ENCODE measurements around the gene SYMPK. TPM values are rescaled to one million over a fixed set of nuclear protein-coding genes. Genes with fewer than 3 reads are reported as not detected.

The SYMPK gene
- total and polyA plus RNA-seq, 7 experiments from 2014 or later, result 9.9 to 110 (median 84.2) TPM

DNA sequence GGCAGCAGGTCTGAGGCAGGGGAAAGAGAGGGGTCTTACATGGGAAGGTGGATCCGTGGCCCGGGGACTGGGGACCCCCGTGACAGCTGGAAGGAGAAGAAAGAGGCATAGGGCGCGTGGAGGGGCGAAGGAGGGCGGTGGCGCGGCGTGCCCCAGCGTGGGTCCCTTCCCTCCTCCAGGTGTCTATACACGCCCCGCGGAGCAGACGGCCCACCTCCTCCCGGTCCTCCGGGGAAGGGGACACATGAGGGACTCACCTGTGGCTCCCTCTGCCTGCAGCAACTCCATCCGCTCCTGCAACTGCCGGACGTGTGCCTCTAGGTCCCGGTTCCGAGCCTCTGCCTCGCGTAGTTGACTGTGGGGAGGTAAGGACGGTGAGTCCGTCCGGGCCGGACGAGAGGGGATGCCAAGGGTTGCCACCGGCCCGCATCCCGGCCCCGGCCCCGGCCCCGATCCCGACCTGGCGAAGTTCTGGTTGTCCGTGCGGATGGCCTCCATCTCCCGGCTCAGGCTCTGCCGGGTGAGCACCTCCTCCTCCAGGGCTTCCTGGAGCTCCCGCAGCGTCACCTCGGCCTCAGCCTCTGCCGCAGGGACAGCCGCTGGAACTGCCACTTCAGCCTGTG, 91.5 kb downstream of the SYMPK start:
- H3K27ac ChIP-seq (ENCODE audit: low read depth, low read length), result no peak overlapping the region
- ChIA-PET POLR2A (interaction anchor here (2.8 kb wide), 1 partner anchor 54 kb away, joined by 10 read pairs; no protein-coding TSS in a partner anchor), CTCF (interaction anchor here (2.6 to 4.8 kb wide), 3 partner anchors 8 to 28 kb away, joined by 19 to 99 read pairs (median 28); no protein-coding TSS in a partner anchor)
- no peaks in the 10 kb centered on the region for H3K36me3 ChIP-seq (ENCODE audit: control insufficient read depth in 2 of 3, insufficient read depth in 3 of 3, low read length in 3 of 3)
- peak overlapping the region in 2 of 9 donors; percentile 56 to 66 for H3K27ac Mint-ChIP-seq
- ATAC-seq (no peak), DNase-seq (no peak)
- no peaks in the 10 kb centered on the region for H3K9me3 Mint-ChIP-seq
- H3K4me1 Mint-ChIP-seq, result peaks cover 0 to 16% (median 8%) of the 10 kb centered on the region in 7 donors
- no peaks in the 10 kb centered on the region for H3K9me3 ChIP-seq (ENCODE audit: control insufficient read depth in 2 of 3, low read length in 3 of 3)
- no peaks in the 10 kb centered on the region for H3K27me3 ChIP-seq (ENCODE audit: control insufficient read depth in 2 of 2, insufficient read depth in 2 of 2, low read length in 2 of 2)
- peaks cover 0 to 22% (median 0%) of the 10 kb centered on the region in 5 donors for H3K27me3 Mint-ChIP-seq
- peak overlapping the region in 9 of 10 donors; percentile 30 to 92 (median 52) for H3K4me3 Mint-ChIP-seq
- no peak overlapping the region for H3K4me3 ChIP-seq (ENCODE audit: low read length)
- intact Hi-C loops (cut with micrococcal nuclease), result loop anchor here in 1 of 2 donors (5.0 kb wide), 2 partner anchors 91 to 241 kb away; partner anchors contain the start of genes FOXA3 and SYMPK
- H3K36me3 Mint-ChIP-seq, result peaks cover 0 to under 1% (median 0%) of the 10 kb centered on the region in 5 donors
- peaks cover 9 to 13% of the 10 kb centered on the region in 2 donors for H3K4me1 ChIP-seq (ENCODE audit: control insufficient read depth in 2 of 2, insufficient read depth in 2 of 2, low read length in 2 of 2)

- H3K4me1 Mint-ChIP-seq, result peaks cover 0 to 16% (median 8%) of the 10 kb centered on the region in 7 donors
- H3K27ac Mint-ChIP-seq, result peak overlapping the region in 7 of 9 donors; percentile 43 to 93 (median 85)
- peak overlapping the region; percentile 81 to 92 (median 88) for H3K4me3 Mint-ChIP-seq
- Histone ChIP-seq H3K4me1 (ENCODE audit: control insufficient read depth in 2 of 2, insufficient read depth in 2 of 2, low read length in 2 of 2) (peaks cover 9 to 13% of the 10 kb centered on the region in 2 donors), H3K4me3 (ENCODE audit: low read length) (peak overlapping the region; percentile 95), H3K27me3 (ENCODE audit: control insufficient read depth in 2 of 2, insufficient read depth in 2 of 2, low read length in 2 of 2) (no peaks in the 10 kb centered on the region), H3K36me3 (ENCODE audit: control insufficient read depth in 2 of 3, insufficient read depth in 3 of 3, low read length in 3 of 3) (no peaks in the 10 kb centered on the region), H3K27ac (ENCODE audit: low read depth, low read length) (peak overlapping the region; percentile 64), H3K9me3 (ENCODE audit: control insufficient read depth in 2 of 3, low read length in 3 of 3) (no peaks in the 10 kb centered on the region)
- ATAC-seq, result peak; percentile 85
- H3K36me3 Mint-ChIP-seq, result no peaks in the 10 kb centered on the region
- ChIA-PET CTCF (interaction anchor here (0.7 to 4.8 kb wide), 8 partner anchors 9 to 241 kb away, joined by 3 to 99 read pairs (median 4); no protein-coding TSS in a partner anchor), POLR2A (interaction anchor here (0.9 to 2.8 kb wide), 7 partner anchors 8 to 79 kb away, joined by 3 to 20 read pairs (median 4); partner anchors contain the start of gene SNRPD2)
- H3K27me3 Mint-ChIP-seq, result peaks cover 0 to 28% (median 4%) of the 10 kb centered on the region in 5 donors
- peak; percentile 84 to 97 (median 93) for DNase-seq
- intact Hi-C loops (cut with micrococcal nuclease), result loop anchor here (1.0 to 5.0 kb wide), 13 partner anchors 9 to 246 kb away; partner anchors contain the start of genes DMWD (in 2 of the 2), SYMPK (in 2 of the 2), CCDC61 (in 1 of the 2) and FOXA3 (in 1 of the 2)
- H3K9me3 Mint-ChIP-seq, result no peaks in the 10 kb centered on the region
These were observed 92.5 kb downstream of the SYMPK start for GRCh38 chr19:45770192-45771101.

GRCh38 chr19:45769821-45770191, 93.1 kb downstream of the SYMPK start:
- Histone ChIP-seq H3K4me1 (ENCODE audit: control insufficient read depth in 2 of 2, insufficient read depth in 2 of 2, low read length in 2 of 2) (peaks cover 9 to 13% of the 10 kb centered on the region in 2 donors), H3K27me3 (ENCODE audit: control insufficient read depth in 2 of 2, insufficient read depth in 2 of 2, low read length in 2 of 2) (no peaks in the 10 kb centered on the region), H3K27ac (ENCODE audit: low read depth, low read length) (peak overlapping the region; percentile 64), H3K9me3 (ENCODE audit: control insufficient read depth in 2 of 3, low read length in 3 of 3) (no peaks in the 10 kb centered on the region), H3K4me3 (ENCODE audit: low read length) (peak overlapping the region; percentile 95), H3K36me3 (ENCODE audit: control insufficient read depth in 2 of 3, insufficient read depth in 3 of 3, low read length in 3 of 3) (no peaks in the 10 kb centered on the region)
- ATAC-seq, result peak; percentile 55
- Mint-ChIP-seq H3K27ac (peak overlapping the region; percentile 36 to 93 (median 85)), H3K4me3 (peak overlapping the region; percentile 81 to 92 (median 88)), H3K4me1 (peaks cover 0 to 16% (median 8%) of the 10 kb centered on the region in 7 donors), H3K36me3 (no peaks in the 10 kb centered on the region), H3K9me3 (no peaks in the 10 kb centered on the region), H3K27me3 (peaks cover 0 to 31% (median 4%) of the 10 kb centered on the region in 5 donors)
- DNase-seq, result peak in 7 of 9 donors; percentile 63 to 88 (median 82)
- ChIA-PET CTCF (interaction anchor here (0.6 to 4.8 kb wide), 17 partner anchors 9 to 245 kb away, joined by 3 to 99 read pairs (median 4); partner anchors contain the start of gene DMWD), POLR2A (interaction anchor here (0.6 to 2.8 kb wide), 11 partner anchors 9 to 78 kb away, joined by 3 to 20 read pairs (median 4); partner anchors contain the start of genes DMWD, FBXO46 and SNRPD2)
- intact Hi-C loops (cut with micrococcal nuclease), result loop anchor here (1.0 to 10.0 kb wide), 17 partner anchors 9 to 246 kb away; partner anchors contain the start of genes CCDC61 (in 2 of the 2), DMWD (in 2 of the 2), IRF2BP1 (in 2 of the 2) and QPCTL (in 2 of the 2)

- H3K27me3 Mint-ChIP-seq, result peaks cover 0 to 35% (median 7%) of the 10 kb centered on the region in 5 donors
- H3K36me3 Mint-ChIP-seq, result no peaks in the 10 kb centered on the region
- H3K9me3 Mint-ChIP-seq, result no peaks in the 10 kb centered on the region
- ATAC-seq, result peak; percentile 82
- H3K4me3 ChIP-seq (ENCODE audit: low read length), result peak within 1 kb of the TSS; percentile 95
- peak within 1 kb of the TSS; percentile 36 to 93 (median 85) for H3K27ac Mint-ChIP-seq
- H3K27ac ChIP-seq (ENCODE audit: low read depth, low read length), result peak within 1 kb of the TSS; percentile 64
- DNase-seq, result peak; percentile 84 to 98 (median 88)
- ChIA-PET POLR2A (interaction anchor here (0.6 to 2.8 kb wide), 12 partner anchors 10 to 117 kb away, joined by 3 to 20 read pairs (median 4); partner anchors contain the start of genes DMWD, FBXO46, IRF2BP1 and SNRPD2), CTCF (interaction anchor here (0.6 to 4.8 kb wide), 20 partner anchors 8 to 245 kb away, joined by 3 to 99 read pairs (median 4); partner anchors contain the start of genes DMWD and SYMPK)
- intact Hi-C loops (cut with micrococcal nuclease), result loop anchor here (1.0 to 10.0 kb wide), 6 partner anchors 38 to 240 kb away; partner anchors contain the start of genes QPCTL (in 2 of the 2), CCDC61 (in 1 of the 2) and IRF2BP1 (in 1 of the 2)
- no peaks in the 10 kb centered on the region for H3K9me3 ChIP-seq (ENCODE audit: control insufficient read depth in 2 of 3, low read length in 3 of 3)
- H3K4me1 Mint-ChIP-seq, result peaks cover 0 to 16% (median 8%) of the 10 kb centered on the region in 7 donors
- H3K4me3 Mint-ChIP-seq, result peak within 1 kb of the TSS; percentile 81 to 92 (median 88)
- no peaks in the 10 kb centered on the region for H3K27me3 ChIP-seq (ENCODE audit: control insufficient read depth in 2 of 2, insufficient read depth in 2 of 2, low read length in 2 of 2)
- peaks cover 9 to 13% of the 10 kb centered on the region in 2 donors for H3K4me1 ChIP-seq (ENCODE audit: control insufficient read depth in 2 of 2, insufficient read depth in 2 of 2, low read length in 2 of 2)
- H3K36me3 ChIP-seq (ENCODE audit: control insufficient read depth in 2 of 3, insufficient read depth in 3 of 3, low read length in 3 of 3), result no peaks in the 10 kb centered on the region
These were observed 93.8 kb downstream of the SYMPK start, which contains the start of gene SIX5 for GRCh38 chr19:45768984-45769782. Gene SIX5 (minus strand): TSS chr19:45769252. CDS start chr19:45768844, 408 bp downstream.

DNA sequence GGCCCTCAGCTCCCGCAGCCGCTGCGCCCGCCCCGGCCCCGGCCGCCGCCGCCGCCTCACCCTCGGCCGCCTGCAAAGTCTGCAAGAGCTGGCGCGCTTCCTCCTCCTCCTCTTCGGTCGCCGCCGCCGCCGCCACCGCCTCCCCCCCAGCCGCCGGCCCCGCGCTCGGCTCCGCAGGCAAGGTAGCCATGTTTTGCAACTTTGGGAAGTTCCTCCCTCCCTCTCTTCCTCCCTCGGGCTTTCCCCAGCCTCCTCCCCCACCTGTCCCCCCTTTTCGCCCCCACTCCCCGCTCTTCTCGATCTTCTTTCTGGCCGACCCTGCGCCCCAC, 94.3 kb downstream of the SYMPK start:
- no peaks in the 10 kb centered on the region for H3K36me3 Mint-ChIP-seq
- DNase-seq (peak in 4 of 9 donors; percentile 19 to 37 (median 29)), ATAC-seq (no peak)
- ChIA-PET POLR2A (interaction anchor here (0.9 to 2.8 kb wide), 9 partner anchors 10 to 118 kb away, joined by 3 to 20 read pairs (median 5); partner anchors contain the start of genes DMWD, IRF2BP1 and SNRPD2), CTCF (interaction anchor here (0.6 to 4.8 kb wide), 7 partner anchors 10 to 94 kb away, joined by 3 to 99 read pairs (median 5); partner anchors contain the start of gene SYMPK)
- Histone ChIP-seq H3K36me3 (ENCODE audit: control insufficient read depth in 2 of 3, insufficient read depth in 3 of 3, low read length in 3 of 3) (no peaks in the 10 kb centered on the region), H3K27me3 (ENCODE audit: control insufficient read depth in 2 of 2, insufficient read depth in 2 of 2, low read length in 2 of 2) (no peaks in the 10 kb centered on the region), H3K4me1 (ENCODE audit: control insufficient read depth in 2 of 2, insufficient read depth in 2 of 2, low read length in 2 of 2) (peaks cover 9 to 13% of the 10 kb centered on the region in 2 donors), H3K4me3 (ENCODE audit: low read length) (peak overlapping the region; percentile 95), H3K9me3 (ENCODE audit: control insufficient read depth in 2 of 3, low read length in 3 of 3) (no peaks in the 10 kb centered on the region), H3K27ac (ENCODE audit: low read depth, low read length) (peak overlapping the region; percentile 60)
- peak overlapping the region; percentile 81 to 92 (median 86) for H3K4me3 Mint-ChIP-seq
- no peaks in the 10 kb centered on the region for H3K9me3 Mint-ChIP-seq
- intact Hi-C loops (cut with micrococcal nuclease), result loop anchor here in 1 of 2 donors (5.0 to 10.0 kb wide), 2 partner anchors 51 to 226 kb away; partner anchors contain the start of gene CCDC61
- H3K27ac Mint-ChIP-seq, result peak overlapping the region in 5 of 9 donors; percentile 66 to 91 (median 70)
- peaks cover 0 to 35% (median 7%) of the 10 kb centered on the region in 5 donors for H3K27me3 Mint-ChIP-seq
- H3K4me1 Mint-ChIP-seq, result peaks cover 0 to 16% (median 8%) of the 10 kb centered on the region in 7 donors
